ENCODE data around the gene MTRF1L.

The MTRF1L gene

DNA sequence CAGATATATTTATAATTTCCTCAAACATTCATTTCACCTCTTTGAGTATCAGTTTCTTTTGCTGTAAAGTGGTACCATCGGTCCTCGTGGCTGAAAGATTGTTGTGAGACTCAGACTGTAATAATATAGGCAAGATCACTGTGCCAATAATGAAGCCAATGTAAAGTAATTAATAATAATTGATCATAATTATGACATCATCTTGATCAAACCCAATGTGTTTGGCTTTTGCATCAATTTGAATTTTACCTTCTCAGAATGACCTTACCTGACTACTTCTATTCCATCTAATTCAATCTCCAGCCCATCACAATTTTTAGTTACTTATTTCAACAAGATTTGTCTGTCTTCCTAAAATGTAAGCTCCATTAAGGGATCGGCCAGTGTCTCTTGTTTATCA lies 15.8 kb upstream of the MTRF1L start:
- TF ChIP-seq, protein P1, sequence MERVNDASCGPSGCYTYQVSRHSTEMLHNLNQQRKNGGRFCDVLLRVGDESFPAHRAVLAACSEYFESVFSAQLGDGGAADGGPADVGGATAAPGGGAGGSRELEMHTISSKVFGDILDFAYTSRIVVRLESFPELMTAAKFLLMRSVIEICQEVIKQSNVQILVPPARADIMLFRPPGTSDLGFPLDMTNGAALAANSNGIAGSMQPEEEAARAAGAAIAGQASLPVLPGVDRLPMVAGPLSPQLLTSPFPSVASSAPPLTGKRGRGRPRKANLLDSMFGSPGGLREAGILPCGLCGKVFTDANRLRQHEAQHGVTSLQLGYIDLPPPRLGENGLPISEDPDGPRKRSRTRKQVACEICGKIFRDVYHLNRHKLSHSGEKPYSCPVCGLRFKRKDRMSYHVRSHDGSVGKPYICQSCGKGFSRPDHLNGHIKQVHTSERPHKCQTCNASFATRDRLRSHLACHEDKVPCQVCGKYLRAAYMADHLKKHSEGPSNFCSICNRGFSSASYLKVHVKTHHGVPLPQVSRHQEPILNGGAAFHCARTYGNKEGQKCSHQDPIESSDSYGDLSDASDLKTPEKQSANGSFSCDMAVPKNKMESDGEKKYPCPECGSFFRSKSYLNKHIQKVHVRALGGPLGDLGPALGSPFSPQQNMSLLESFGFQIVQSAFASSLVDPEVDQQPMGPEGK (CRISPR knock-in tag; IDR thresholded peaks at IDR 0.05; ENCODE audit: borderline replicate concordance) = no peak
- TF ChIP-seq TOX (CRISPR knock-in tag; IDR thresholded peaks at IDR 0.05; ENCODE audit: borderline replicate concordance) (no peak), BACH2 (CRISPR knock-in tag; IDR thresholded peaks at IDR 0.05; ENCODE audit: borderline replicate concordance) (no peak), ZC3H10 (CRISPR knock-in tag; IDR thresholded peaks at IDR 0.05) (no peak), ZFP30 (CRISPR knock-in tag; IDR thresholded peaks at IDR 0.05) (no peak), OSR1 (CRISPR knock-in tag; IDR thresholded peaks at IDR 0.05) (no peak), ARNTL (CRISPR knock-in tag; IDR thresholded peaks at IDR 0.05; ENCODE audit: borderline replicate concordance, low read depth) (no peak), PPARA (CRISPR knock-in tag; IDR thresholded peaks at IDR 0.05; ENCODE audit: borderline replicate concordance) (no peak), ZNF8 (CRISPR knock-in tag; IDR thresholded peaks at IDR 0.05) (no peak), ZNF565 (CRISPR knock-in tag; conservative IDR thresholded peaks at IDR 0.05; ENCODE audit: low read depth) (no peak), GLIS3 (CRISPR knock-in tag; IDR thresholded peaks at IDR 0.05) (no peak), ESRRG (CRISPR knock-in tag; IDR thresholded peaks at IDR 0.05) (no peak), ZFP3 (CRISPR knock-in tag; IDR thresholded peaks at IDR 0.05) (no peak), RARB (CRISPR knock-in tag; IDR thresholded peaks at IDR 0.05) (no peak), ISL1 (CRISPR knock-in tag; IDR thresholded peaks at IDR 0.05) (no peak)
- TF ChIP-seq, protein P2, sequence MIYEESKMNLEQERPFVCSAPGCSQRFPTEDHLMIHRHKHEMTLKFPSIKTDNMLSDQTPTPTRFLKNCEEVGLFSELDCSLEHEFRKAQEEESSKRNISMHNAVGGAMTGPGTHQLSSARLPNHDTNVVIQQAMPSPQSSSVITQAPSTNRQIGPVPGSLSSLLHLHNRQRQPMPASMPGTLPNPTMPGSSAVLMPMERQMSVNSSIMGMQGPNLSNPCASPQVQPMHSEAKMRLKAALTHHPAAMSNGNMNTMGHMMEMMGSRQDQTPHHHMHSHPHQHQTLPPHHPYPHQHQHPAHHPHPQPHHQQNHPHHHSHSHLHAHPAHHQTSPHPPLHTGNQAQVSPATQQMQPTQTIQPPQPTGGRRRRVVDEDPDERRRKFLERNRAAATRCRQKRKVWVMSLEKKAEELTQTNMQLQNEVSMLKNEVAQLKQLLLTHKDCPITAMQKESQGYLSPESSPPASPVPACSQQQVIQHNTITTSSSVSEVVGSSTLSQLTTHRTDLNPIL (CRISPR knock-in tag; IDR thresholded peaks at IDR 0.05; ENCODE audit: low read depth) = no peak
- TF ChIP-seq, protein P3, sequence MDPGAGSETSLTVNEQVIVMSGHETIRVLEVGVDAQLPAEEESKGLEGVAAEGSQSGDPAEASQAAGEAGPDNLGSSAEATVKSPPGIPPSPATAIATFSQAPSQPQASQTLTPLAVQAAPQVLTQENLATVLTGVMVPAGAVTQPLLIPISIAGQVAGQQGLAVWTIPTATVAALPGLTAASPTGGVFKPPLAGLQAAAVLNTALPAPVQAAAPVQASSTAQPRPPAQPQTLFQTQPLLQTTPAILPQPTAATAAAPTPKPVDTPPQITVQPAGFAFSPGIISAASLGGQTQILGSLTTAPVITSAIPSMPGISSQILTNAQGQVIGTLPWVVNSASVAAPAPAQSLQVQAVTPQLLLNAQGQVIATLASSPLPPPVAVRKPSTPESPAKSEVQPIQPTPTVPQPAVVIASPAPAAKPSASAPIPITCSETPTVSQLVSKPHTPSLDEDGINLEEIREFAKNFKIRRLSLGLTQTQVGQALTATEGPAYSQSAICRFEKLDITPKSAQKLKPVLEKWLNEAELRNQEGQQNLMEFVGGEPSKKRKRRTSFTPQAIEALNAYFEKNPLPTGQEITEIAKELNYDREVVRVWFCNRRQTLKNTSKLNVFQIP (CRISPR knock-in tag; IDR thresholded peaks at IDR 0.05; ENCODE audit: borderline replicate concordance, low read depth) = no peak
- TF ChIP-seq, protein P4, sequence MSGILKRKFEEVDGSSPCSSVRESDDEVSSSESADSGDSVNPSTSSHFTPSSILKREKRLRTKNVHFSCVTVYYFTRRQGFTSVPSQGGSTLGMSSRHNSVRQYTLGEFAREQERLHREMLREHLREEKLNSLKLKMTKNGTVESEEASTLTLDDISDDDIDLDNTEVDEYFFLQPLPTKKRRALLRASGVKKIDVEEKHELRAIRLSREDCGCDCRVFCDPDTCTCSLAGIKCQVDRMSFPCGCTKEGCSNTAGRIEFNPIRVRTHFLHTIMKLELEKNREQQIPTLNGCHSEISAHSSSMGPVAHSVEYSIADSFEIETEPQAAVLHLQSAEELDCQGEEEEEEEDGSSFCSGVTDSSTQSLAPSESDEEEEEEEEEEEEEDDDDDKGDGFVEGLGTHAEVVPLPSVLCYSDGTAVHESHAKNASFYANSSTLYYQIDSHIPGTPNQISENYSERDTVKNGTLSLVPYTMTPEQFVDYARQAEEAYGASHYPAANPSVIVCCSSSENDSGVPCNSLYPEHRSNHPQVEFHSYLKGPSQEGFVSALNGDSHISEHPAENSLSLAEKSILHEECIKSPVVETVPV (CRISPR knock-in tag; IDR thresholded peaks at IDR 0.05) = no peak
- TF ChIP-seq, protein P5, sequence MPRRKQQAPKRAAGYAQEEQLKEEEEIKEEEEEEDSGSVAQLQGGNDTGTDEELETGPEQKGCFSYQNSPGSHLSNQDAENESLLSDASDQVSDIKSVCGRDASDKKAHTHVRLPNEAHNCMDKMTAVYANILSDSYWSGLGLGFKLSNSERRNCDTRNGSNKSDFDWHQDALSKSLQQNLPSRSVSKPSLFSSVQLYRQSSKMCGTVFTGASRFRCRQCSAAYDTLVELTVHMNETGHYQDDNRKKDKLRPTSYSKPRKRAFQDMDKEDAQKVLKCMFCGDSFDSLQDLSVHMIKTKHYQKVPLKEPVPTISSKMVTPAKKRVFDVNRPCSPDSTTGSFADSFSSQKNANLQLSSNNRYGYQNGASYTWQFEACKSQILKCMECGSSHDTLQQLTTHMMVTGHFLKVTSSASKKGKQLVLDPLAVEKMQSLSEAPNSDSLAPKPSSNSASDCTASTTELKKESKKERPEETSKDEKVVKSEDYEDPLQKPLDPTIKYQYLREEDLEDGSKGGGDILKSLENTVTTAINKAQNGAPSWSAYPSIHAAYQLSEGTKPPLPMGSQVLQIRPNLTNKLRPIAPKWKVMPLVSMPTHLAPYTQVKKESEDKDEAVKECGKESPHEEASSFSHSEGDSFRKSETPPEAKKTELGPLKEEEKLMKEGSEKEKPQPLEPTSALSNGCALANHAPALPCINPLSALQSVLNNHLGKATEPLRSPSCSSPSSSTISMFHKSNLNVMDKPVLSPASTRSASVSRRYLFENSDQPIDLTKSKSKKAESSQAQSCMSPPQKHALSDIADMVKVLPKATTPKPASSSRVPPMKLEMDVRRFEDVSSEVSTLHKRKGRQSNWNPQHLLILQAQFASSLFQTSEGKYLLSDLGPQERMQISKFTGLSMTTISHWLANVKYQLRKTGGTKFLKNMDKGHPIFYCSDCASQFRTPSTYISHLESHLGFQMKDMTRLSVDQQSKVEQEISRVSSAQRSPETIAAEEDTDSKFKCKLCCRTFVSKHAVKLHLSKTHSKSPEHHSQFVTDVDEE (CRISPR knock-in tag; IDR thresholded peaks at IDR 0.05) = no peak
- ATAC-seq = no peak

DNA sequence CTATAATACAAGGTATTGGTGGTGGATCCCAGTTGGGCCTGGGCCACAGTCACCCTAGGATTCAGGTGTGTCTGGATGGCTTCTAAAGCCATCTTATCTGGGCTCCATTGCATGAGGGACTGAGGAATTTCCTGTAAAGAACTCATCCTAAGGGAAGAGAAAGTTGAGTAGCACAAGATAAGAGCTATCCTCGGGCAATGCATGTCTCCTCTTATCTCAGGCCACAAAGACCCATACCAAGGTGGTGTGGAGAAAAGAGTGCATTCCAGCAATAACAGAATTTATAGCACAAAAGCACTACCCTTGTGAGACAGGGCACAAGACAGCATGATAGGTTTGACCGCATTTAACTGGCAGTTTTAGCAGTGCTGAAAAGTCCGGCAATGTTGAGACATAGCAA lies 14.3 kb upstream of the MTRF1L start:
- no peak for ATAC-seq
- TF ChIP-seq ZFP3 (CRISPR knock-in tag; IDR thresholded peaks at IDR 0.05) (no peak), ZNF565 (CRISPR knock-in tag; conservative IDR thresholded peaks at IDR 0.05; ENCODE audit: low read depth) (no peak), PPARA (CRISPR knock-in tag; IDR thresholded peaks at IDR 0.05; ENCODE audit: borderline replicate concordance) (no peak), ARNTL (CRISPR knock-in tag; IDR thresholded peaks at IDR 0.05; ENCODE audit: borderline replicate concordance, low read depth) (no peak), SNAI2 (CRISPR knock-in tag; IDR thresholded peaks at IDR 0.05) (no peak), TCF4 (CRISPR knock-in tag; IDR thresholded peaks at IDR 0.05; ENCODE audit: borderline replicate concordance) (no peak)
- TF ChIP-seq, protein P5 (CRISPR knock-in tag; IDR thresholded peaks at IDR 0.05) = no peak
